HepG2 (cell line): ENCODE results near the gene ZNF526. TPM values are rescaled to one million over a fixed set of nuclear protein-coding genes. Genes with fewer than 3 reads are reported as not detected.

Experiments used
- EHMT2 ChIP-seq: fragments of 200-600 bp; sonication (generic); IDR thresholded peaks from 2 replicates; pipeline ENCODE4 v1.7.0; 2017; ENCODE audit warnings: antibody characterized with exemption, low read depth, low read length, borderline replicate concordance
- GLMP ChIP-seq: sonication (generic); formaldehyde crosslinking; IDR thresholded peaks from 2 replicates; pipeline ENCODE4 v1.9.0; 2021; ENCODE audit warnings: missing genetic modification reagents, mild to moderate bottlenecking, borderline replicate concordance
- HBP1 ChIP-seq: IDR thresholded peaks from 2 replicates; pipeline ENCODE4 v1.6.1; 2016; ENCODE audit warnings: low read depth, control low read depth
- HNRNPH1 ChIP-seq: fragments of 200-400 bp; formaldehyde crosslinking; optimal IDR thresholded peaks from 2 replicates; pipeline ENCODE3; 2017; ENCODE audit warnings: mild to moderate bottlenecking, low read depth, low read length
- MNT ChIP-seq: fragments of 450-650 bp; IDR thresholded peaks from 2 replicates; pipeline ENCODE4 v1.6.1; 2016
- NONO ChIP-seq, 2 experiments: fragments of 450-650 bp in 1 of 2; sonication (generic) in 1 of 2; formaldehyde crosslinking in 1 of 2; IDR thresholded peaks in 1 of 2; conservative IDR thresholded peaks in 1 of 2; 2 replicates each; pipeline versions ENCODE4 v1.6.1 to v1.8.0; 2017 to 2022; ENCODE audit warnings: mild to moderate bottlenecking in 1 of 2, missing genetic modification reagents in 1 of 2, moderate library complexity in 1 of 2
- RFX5 ChIP-seq: IDR thresholded peaks from 2 replicates; pipeline ENCODE4 v1.6.1; 2011; ENCODE audit warnings: low read depth, low read length, improper control_type of control experiment
- TRIM22 ChIP-seq: fragments of 450-650 bp; IDR thresholded peaks from 2 replicates; pipeline ENCODE4 v1.6.1; 2017
- ZNF136 ChIP-seq: sonication (generic); formaldehyde crosslinking; IDR thresholded peaks from 2 replicates; pipeline ENCODE4 v1.8.1; 2022; ENCODE audit warnings: low read depth, mild to moderate bottlenecking, moderate library complexity, missing genetic modification reagents
- ZNF18 ChIP-seq: sonication (generic); formaldehyde crosslinking; IDR thresholded peaks from 2 replicates; pipeline ENCODE4 v1.8.0; 2022; ENCODE audit warnings: mild to moderate bottlenecking, missing genetic modification reagents; ENCODE audit not compliant: insufficient replicate concordance
- ZNF253 ChIP-seq: sonication (generic); formaldehyde crosslinking; IDR thresholded peaks from 2 replicates; pipeline ENCODE4 v1.8.0; 2022; ENCODE audit warnings: mild to moderate bottlenecking, missing genetic modification reagents, borderline replicate concordance
- ZNF33B ChIP-seq: sonication (generic); formaldehyde crosslinking; IDR thresholded peaks from 2 replicates; pipeline ENCODE4 v1.5.1; 2020; ENCODE audit warnings: mild to moderate bottlenecking, missing genetic modification reagents
- ZNF430 ChIP-seq: sonication (generic); formaldehyde crosslinking; IDR thresholded peaks from 2 replicates; pipeline ENCODE4 v1.9.0; 2021; ENCODE audit warnings: mild to moderate bottlenecking, missing genetic modification reagents
- ZNF564 ChIP-seq: sonication (generic); formaldehyde crosslinking; IDR thresholded peaks from 2 replicates; pipeline ENCODE4 v1.8.1; 2023; ENCODE audit warnings: mild to moderate bottlenecking, missing genetic modification reagents
- ZNF691 ChIP-seq: sonication (generic); formaldehyde crosslinking; IDR thresholded peaks from 2 replicates; pipeline ENCODE4 v1.4.0; 2020; ENCODE audit warnings: missing genetic modification reagents, low read depth, mild to moderate bottlenecking, borderline replicate concordance
- ZNF770 ChIP-seq: sonication (generic); formaldehyde crosslinking; IDR thresholded peaks from 2 replicates; pipeline ENCODE4 v1.5.0; 2020; ENCODE audit warnings: mild to moderate bottlenecking, missing genetic modification reagents
- polyA plus RNA-seq, 8 experiments: library from polyadenylated mRNA; depleted of rRNA in 3 of 8; stranded (reverse) in 7 of 8; unstranded in 1 of 8; fragments of >200 nt; fragmentation: Illumina TruSeq in 4 of 8; extraction: Trizol in 4 of 8; gene quantifications; 2 replicates each; pipeline versions ENCODE4 v1.2.1 to v1.2.3, GENCODE V29; 2011 to 2016; ENCODE audit warnings: low read depth in 4 of 8, missing spikeins in 1 of 8, mixed read lengths in 1 of 8; ENCODE audit not compliant: insufficient read depth in 1 of 8
- total RNA-seq, 5 experiments: library from RNA; depleted of rRNA; stranded (reverse); fragments of >200 nt; fragmentation: Illumina TruSeq; extraction: Trizol; gene quantifications; 2 replicates each; pipeline ENCODE4 v1.2.3, GENCODE V29; 2016; ENCODE audit warnings: low read depth in 1 of 5

The ZNF526 gene
- total and polyA plus RNA-seq, 2 of the 13 experiments (the other 11 are each of a cell fraction or from before 2014, with no cell fraction given), result 3.3 to 8.4 TPM

- TF ChIP-seq ZNF770 (CRISPR knock-in tag), result no peak
- peak; percentile 21; the same call in 1 of the 2 replicates for TF ChIP-seq RFX5
- TF ChIP-seq ZNF33B (CRISPR knock-in tag), result no peak
- no peak for TF ChIP-seq ZNF18 (CRISPR knock-in tag)
- no peak for TF ChIP-seq HNRNPH1
- no peak for TF ChIP-seq HBP1 (CRISPR knock-in tag)
- TF ChIP-seq MNT, result peak; percentile 63
- no peak for TF ChIP-seq ZNF253 (CRISPR knock-in tag)
- TF ChIP-seq TRIM22, result no peak
- TF ChIP-seq EHMT2, result no peak
- no peak for TF ChIP-seq ZNF691
- TF ChIP-seq ZNF430, result 0 out of 2 replicates have a peak, but pooled peaks have one; percentile 24
- TF ChIP-seq GLMP (CRISPR knock-in tag), result no peak
- no peak for TF ChIP-seq NONO (IDR thresholded peaks at IDR 0.05)
- no peak; the same call in 1 of the 2 replicates for TF ChIP-seq NONO (CRISPR knock-in tag; conservative IDR thresholded peaks at IDR 0.05)
- TF ChIP-seq ZNF136, result 0 out of 2 replicates have a peak, but pooled peaks have one; percentile 50
- TF ChIP-seq ZNF564, result no peak
These were observed 2.3 kb upstream of the ZNF526 start, which contains the start of gene DEDD2 (continued) for GRCh38 chr19:42217520-42218437.
